Measurements from ENCODE around the gene EXOC4.

EXOC4 gene

DNA sequence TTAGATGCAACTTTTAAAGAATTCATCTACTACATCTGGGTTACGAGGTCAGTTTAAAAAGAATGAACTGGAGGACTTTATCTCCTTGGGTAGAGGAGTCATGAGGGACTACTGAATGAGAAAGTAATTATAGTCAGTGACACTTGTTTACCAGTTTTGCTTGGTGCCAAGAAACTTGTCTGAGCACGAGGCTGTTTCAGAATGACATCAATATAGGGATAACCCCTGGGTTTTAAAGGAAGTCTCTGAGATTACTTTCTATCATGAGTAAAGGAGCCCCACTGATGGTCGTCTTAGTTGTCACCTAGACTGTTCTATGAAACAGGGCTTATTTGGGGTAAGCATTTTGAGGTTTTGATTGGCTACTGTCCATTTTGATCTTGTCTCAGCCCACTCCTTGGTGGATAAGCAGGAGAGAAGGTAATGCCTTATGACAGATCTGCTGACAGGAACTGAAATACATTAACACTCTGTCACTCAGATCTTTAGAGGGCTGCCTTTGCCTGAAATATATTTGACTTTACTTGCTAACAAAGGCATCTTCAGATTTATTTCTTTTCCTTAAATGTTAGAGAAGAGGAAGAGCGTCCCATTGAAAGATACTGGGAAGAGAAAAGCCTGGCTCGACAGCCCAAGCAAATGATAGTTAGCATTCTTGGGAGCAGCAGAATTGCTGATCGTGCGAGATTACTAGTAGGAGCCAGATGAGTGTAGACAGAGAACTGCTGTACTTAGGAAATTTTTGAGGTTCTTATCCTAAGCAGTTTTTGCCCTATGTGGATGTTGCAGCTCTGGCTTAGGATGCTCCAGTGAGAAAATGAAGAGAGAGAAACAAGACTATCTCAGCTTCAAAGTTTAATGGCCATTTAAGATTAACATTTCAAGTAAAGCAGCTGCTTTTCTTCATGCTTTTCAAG is 575.1 kb downstream of the EXOC4 start:
- no peak overlapping the region for H3K27ac ChIP-seq (ENCODE audit: low read depth, low read length)
- H3K79me2 ChIP-seq (ENCODE audit: control insufficient read depth, low read length), result no peaks in the 10 kb centered on the region
- no peak overlapping the region for H3K4me3 ChIP-seq (ENCODE audit: low read length)
- H3F3A ChIP-seq (ENCODE audit: control insufficient read depth, insufficient read depth), result no peaks in the 10 kb centered on the region
- H3K36me3 ChIP-seq (ENCODE audit: control insufficient read depth, low read length), result no peaks in the 10 kb centered on the region
- no peak overlapping the region for H3K4me2 ChIP-seq (ENCODE audit: low read length)
- TF ChIP-seq EZH2phosphoT487 (IDR thresholded peaks at IDR 0.05; ENCODE audit: borderline replicate concordance, low read length) (no peak), CTCF (IDR thresholded peaks at IDR 0.05; ENCODE audit: low read depth, low read length, poor library complexity, severe bottlenecking) (no peak)
- H3K27me3 ChIP-seq (ENCODE audit: control insufficient read depth, low read length), result no peaks in the 10 kb centered on the region
- H4K20me1 ChIP-seq (ENCODE audit: control insufficient read depth, insufficient read depth, low read depth, low read length), result no peaks in the 10 kb centered on the region
- no peaks in the 10 kb centered on the region for H3K9me2 ChIP-seq (replicated peaks; ENCODE audit: control insufficient read depth, low read length)
- H3K9me3 ChIP-seq (ENCODE audit: control insufficient read depth, insufficient read depth, low read length), result no peaks in the 10 kb centered on the region
- H3K4me1 ChIP-seq (ENCODE audit: control insufficient read depth, low read length), result no peaks in the 10 kb centered on the region

GRCh38 chr7:133828906-133829305 is 576.0 kb downstream of the EXOC4 start:
- TF ChIP-seq EZH2phosphoT487 (IDR thresholded peaks at IDR 0.05; ENCODE audit: borderline replicate concordance, low read length), result no peak
- no peak for TF ChIP-seq CTCF (IDR thresholded peaks at IDR 0.05; ENCODE audit: low read depth, low read length, poor library complexity, severe bottlenecking)
- H3K36me3 ChIP-seq (ENCODE audit: control insufficient read depth, low read length), result no peaks in the 10 kb centered on the region
- H4K20me1 ChIP-seq (ENCODE audit: control insufficient read depth, insufficient read depth, low read depth, low read length), result no peaks in the 10 kb centered on the region
- no peaks in the 10 kb centered on the region for H3K4me1 ChIP-seq (ENCODE audit: control insufficient read depth, low read length)
- no peak overlapping the region for H3K4me3 ChIP-seq (ENCODE audit: low read length)
- no peaks in the 10 kb centered on the region for H3F3A ChIP-seq (ENCODE audit: control insufficient read depth, insufficient read depth)
- no peaks in the 10 kb centered on the region for H3K9me3 ChIP-seq (ENCODE audit: control insufficient read depth, insufficient read depth, low read length)
- no peaks in the 10 kb centered on the region for H3K9me2 ChIP-seq (replicated peaks; ENCODE audit: control insufficient read depth, low read length)
- H3K27me3 ChIP-seq (ENCODE audit: control insufficient read depth, low read length), result no peaks in the 10 kb centered on the region
- no peak overlapping the region for H3K4me2 ChIP-seq (ENCODE audit: low read length)
- H3K27ac ChIP-seq (ENCODE audit: low read depth, low read length), result no peak overlapping the region
- no peaks in the 10 kb centered on the region for H3K79me2 ChIP-seq (ENCODE audit: control insufficient read depth, low read length)

- Histone ChIP-seq H3K4me2 (ENCODE audit: low read length) (no peak overlapping the region), H3K27ac (ENCODE audit: low read depth, low read length) (no peak overlapping the region), H3K9me3 (ENCODE audit: control insufficient read depth, insufficient read depth, low read length) (no peaks in the 10 kb centered on the region)
These were observed 576.5 kb downstream of the EXOC4 start for GRCh38 chr7:133829336-133829897.

More at GRCh38 chr7:133829336-133829897, 576.5 kb downstream of the EXOC4 start:
- Histone ChIP-seq H4K20me1 (ENCODE audit: control insufficient read depth, insufficient read depth, low read depth, low read length) (no peaks in the 10 kb centered on the region), H3K79me2 (ENCODE audit: control insufficient read depth, low read length) (no peaks in the 10 kb centered on the region), H3K27me3 (ENCODE audit: control insufficient read depth, low read length) (no peaks in the 10 kb centered on the region), H3F3A (ENCODE audit: control insufficient read depth, insufficient read depth) (no peaks in the 10 kb centered on the region), H3K36me3 (ENCODE audit: control insufficient read depth, low read length) (no peaks in the 10 kb centered on the region), H3K9me2 (replicated peaks; ENCODE audit: control insufficient read depth, low read length) (no peaks in the 10 kb centered on the region), H3K4me1 (ENCODE audit: control insufficient read depth, low read length) (no peaks in the 10 kb centered on the region), H3K4me3 (ENCODE audit: low read length) (no peak overlapping the region)
- TF ChIP-seq CTCF (IDR thresholded peaks at IDR 0.05; ENCODE audit: low read depth, low read length, poor library complexity, severe bottlenecking) (no peak), EZH2phosphoT487 (IDR thresholded peaks at IDR 0.05; ENCODE audit: borderline replicate concordance, low read length) (no peak)

Measured in DOHH2 (cell line).